M059J (cell line): ENCODE measurements around the gene CAPN14. TPM values are rescaled to one million over a fixed set of nuclear protein-coding genes. Genes with fewer than 3 reads are reported as not detected.

Source experiments
- DNase-seq: peaks from one replicate; pipeline ENCODE4 v3.0.0-alpha.2; 2012; ENCODE audit warnings: low read depth
- total RNA-seq: library from RNA; depleted of rRNA; stranded (reverse); fragments of >200 nt; shearing (Covaris generic); gene quantifications from 2 replicates; pipeline ENCODE4 v1.2.3, GENCODE V29; 2014

CAPN14 gene
- total RNA-seq, 1 experiment from 2014 or later, result 0.30 TPM

- peak; percentile 38 for DNase-seq
These were observed 9.8 kb upstream of the CAPN14 start for GRCh38 chr2:31227110-31227509.

DNA sequence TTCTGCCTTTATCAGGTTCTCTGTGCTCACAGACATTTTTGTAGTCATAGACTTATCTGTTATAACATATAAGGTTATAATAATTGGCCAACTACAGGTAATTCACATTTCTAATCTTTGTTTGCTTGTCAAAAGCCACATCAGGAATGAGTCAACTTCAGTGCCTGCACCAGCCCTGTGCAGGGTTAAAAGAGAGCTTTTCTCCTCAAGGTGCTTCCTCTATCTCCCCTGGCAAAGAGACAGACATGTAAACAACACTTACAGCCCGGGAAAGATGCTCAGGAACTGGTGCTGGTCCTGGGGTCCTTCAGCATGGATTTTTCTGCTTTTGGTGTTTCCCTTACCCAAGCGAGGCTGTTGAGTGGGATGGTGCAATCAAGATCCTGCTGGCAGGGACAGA lies 9.0 kb upstream of the CAPN14 start:
- no peak for DNase-seq

DNA sequence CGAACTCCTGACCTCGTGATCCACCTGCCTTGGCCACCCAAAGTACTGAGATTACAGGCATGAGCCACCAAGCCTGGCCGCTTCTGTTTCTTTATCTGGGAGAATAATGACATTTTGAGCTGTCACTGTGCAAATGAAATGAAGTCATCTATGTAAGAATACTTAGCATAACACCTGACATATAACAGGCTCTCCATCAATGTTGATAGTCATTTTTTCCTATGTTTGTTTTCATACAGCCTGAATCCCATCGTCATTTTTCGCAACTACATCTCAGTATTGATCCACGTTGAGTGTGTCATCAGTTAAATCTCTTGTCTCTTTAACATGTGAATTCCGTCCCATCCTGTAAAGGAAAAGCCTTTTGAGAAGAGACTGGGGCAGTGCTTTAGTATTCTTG lies 6.4 kb upstream of the CAPN14 start:
- DNase-seq, result no peak

DNA sequence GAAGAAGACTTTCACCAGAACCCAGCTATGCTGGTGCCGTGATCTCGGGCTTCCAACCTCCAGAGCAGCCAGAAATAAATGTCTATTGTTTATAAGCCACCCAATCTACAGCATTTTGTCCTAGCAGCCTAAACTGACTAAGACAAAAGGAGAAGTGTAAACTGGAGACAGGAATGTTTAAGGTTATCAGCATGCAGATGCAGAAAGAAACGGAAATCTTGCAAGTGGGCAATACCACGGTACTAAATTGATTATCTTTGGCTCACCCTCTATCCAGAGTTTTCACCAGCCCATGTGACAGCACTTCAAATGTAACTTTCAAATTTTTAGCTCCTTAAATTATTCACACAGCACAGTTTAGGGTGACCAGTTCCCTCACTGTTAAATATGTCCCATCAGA lies 5.7 kb upstream of the CAPN14 start:
- DNase-seq, result no peak

- no peak for DNase-seq
These were observed 4.8 kb upstream of the CAPN14 start for GRCh38 chr2:31222071-31222470.

DNA sequence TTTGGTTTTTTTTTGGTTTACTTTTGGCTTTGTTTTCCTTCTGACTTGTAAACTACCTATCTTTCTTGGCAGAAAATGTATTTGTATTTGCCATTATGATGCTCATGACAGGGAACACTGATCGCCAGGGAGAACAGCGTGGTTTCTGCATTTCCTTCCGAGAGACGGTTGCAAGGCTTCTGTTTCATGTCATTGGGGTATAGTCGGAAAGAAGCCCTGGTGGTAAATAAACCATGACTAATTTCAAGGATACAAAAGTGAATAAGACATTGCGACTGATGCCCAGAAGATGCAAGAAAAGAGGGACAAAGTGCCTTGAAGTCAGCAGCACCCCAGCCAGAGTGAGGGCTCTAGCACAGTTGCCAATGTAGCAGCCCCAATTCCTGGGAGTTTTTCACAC lies 4.2 kb upstream of the CAPN14 start:
- DNase-seq, result no peak

GRCh38 chr2:31219131-31219969 lies 2.0 kb upstream of the CAPN14 start:
- no peak for DNase-seq

DNA sequence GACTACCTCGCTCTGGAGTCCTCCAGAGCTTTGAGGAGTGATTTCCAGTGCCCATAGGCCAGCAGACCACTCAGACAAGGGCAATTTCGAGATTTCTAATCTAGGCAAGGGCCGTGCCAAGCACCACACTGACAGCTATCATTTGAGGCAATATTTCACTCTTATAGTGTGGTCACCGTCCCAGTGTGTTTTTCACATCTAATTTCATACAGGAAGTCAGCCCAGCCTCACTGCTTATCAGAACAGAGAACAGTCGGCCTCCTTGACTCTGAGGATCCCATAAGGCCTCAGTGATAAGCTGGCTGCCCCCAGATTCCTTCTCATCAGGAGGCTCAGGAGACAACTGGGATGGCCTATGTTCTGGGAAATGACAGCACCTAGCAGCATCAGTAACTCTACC lies 581 bp downstream of the CAPN14 start:
- no peak for DNase-seq

DNA sequence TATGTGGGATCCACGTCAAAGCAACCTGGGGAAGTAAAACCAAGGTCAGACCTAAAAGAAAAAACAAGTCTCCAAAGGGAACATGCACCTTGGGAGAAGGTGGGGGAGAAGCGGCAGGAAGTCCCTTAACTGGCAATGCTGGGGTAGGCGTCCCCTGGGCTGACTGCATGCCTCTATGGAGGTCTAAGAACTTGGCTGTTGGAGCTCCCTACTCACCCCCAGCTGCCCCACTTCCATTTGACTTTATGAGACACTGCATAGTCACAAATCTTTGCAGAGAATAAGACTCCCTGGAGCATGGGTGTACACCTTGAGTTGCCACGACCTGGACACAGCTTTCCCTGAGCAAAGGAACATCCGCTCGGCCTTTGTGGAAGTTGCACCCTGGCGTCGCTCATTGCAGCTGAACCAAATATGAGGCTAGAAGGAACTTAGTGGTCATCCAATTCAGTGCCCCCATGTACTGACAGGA lies 2.8 kb downstream of the CAPN14 start:
- no peak for DNase-seq

- no peak for DNase-seq
These were observed 3.5 kb downstream of the CAPN14 start for GRCh38 chr2:31213601-31214443.

DNA sequence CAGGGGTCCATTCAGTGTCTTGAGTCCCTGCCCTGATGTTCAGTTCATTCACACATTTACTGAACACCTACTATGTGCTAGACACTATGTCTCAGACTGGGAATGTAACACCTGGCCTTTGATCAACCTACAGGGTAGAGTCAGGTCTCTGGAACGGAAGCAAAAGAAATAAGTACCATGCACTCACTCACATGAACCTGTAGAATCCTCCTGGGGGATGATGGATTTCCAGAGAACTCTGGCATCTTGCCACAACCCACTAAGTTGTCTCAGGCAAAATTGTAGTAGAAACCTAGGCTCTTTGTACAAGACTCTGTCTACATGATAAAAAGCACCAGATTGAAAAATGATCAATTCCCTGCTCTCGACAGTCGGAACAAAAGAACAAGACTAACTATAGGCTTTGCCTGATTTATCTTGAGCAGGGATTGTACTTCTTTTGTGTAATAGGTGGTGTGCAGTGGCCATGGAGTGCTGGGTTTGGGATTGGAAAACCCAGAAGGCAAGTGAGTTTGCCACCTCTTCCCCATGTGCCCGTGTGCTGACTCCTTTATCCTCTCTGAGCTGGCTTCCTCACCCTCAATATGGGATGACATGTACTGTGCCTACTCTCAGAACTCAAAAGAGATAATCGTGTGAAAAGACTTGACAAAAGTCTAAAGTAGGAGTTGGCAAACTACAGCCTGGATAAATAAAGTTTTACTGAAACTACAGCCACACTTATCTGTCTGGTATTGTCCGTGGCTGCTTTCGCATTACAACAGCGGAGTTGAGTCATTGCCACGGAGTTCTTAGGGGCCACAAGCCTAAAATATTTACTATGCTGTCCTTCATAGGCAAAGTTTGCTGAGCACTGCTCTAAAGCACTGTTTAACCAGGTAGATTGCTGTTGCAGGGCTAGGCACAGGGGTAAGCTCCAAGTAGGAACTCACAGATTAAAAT lies 4.4 kb downstream of the CAPN14 start:
- peak; percentile 34 for DNase-seq

DNA sequence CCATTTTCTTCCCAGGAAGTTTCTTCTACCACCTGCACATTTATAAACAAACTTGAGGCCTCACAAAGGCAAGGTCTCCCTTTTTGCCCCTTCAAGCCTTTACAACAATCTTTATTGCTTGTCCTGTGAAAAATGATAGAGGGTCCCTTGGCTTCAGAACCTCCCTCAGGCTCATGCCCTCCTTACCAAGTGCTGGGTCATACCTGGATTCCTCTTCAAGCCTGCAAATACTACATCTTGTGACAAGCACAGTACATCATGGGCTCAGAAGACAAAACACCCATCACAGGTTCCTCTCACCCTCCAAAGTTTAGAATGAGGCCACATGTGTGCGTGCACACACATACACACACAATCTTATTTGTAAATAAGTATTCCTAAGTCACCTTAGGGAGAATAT lies 9.1 kb downstream of the CAPN14 start:
- DNase-seq, result no peak

- no peak for DNase-seq
These were observed 9.5 kb downstream of the CAPN14 start for GRCh38 chr2:31207790-31208189.

GRCh38 chr2:31205613-31206012 lies 11.7 kb downstream of the CAPN14 start:
- no peak for DNase-seq

GRCh38 chr2:31205186-31205585 lies 12.1 kb downstream of the CAPN14 start:
- DNase-seq, result no peak

DNA sequence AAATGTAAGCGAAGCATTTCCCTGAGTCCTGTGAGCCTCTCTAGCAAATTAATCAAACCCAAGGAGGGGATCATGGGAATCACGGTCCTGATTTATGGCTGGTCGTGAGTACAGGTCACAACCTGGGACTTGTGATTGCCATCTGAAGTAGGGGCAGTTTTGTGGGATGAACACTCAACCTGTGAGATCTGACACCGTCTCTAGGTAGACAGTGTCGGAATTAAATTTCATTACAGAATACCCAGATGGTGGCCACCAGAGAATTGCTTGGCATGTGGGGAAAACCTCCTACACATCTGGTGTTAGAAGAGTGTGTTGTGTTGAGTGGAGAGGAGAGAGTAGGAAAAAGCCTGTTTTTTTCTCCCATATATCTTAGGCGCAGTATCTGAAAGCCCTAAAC lies 12.5 kb downstream of the CAPN14 start:
- no peak for DNase-seq

DNA sequence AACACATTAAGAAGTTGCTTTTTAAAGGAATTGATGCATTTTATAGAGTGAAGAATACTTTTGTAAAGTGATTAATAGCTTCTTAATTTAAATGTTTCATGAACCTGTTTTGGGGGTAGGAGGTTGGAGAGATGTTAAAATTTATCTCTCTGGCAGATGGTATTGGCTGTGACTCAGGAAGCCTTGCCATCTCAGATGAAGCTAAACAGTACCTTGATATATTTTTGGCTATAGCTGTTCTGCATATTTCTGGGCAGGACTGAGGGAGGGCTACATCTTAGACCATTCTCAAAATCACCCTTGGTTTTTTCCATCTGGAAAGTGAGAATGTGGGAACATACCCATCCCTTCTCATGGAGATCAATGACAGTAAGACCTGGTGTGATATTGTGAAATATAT lies 13.4 kb downstream of the CAPN14 start:
- DNase-seq, result no peak

GRCh38 chr2:31202833-31203232 lies 14.5 kb downstream of the CAPN14 start:
- no peak for DNase-seq

DNA sequence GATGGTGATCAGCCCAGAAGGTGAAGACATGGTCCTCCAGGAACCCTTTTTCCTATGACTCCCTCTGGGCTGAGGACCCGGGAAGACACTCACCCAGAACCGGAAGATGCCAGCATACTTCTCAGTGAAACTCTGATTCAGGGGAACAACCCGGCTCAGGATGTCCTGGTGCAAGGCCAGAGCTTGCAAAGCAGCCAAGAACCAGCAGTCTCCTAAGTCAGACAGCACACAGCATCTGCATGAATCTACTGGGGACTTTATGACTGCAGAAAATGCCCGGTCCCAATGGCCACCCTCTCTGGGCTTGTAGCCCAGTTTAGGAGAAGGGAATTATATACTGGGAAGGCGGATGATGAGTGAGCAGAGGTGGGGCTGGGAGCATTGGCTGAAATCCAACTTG lies 15.3 kb downstream of the CAPN14 start:
- no peak for DNase-seq

- no peak for DNase-seq
These were observed 16.3 kb downstream of the CAPN14 start for GRCh38 chr2:31200972-31201371.

GRCh38 chr2:31199206-31199605 lies 18.1 kb downstream of the CAPN14 start:
- DNase-seq, result no peak

- DNase-seq, result no peak
These were observed 19.6 kb downstream of the CAPN14 start for GRCh38 chr2:31197669-31198068.
